GM23338 (cell line): ENCODE data around the gene FTO. TPM values are rescaled to one million over a fixed set of nuclear protein-coding genes. Genes with fewer than 3 reads are reported as not detected.

Experiments
- ATAC-seq: fragments of 200-7000 bp; cut with Tn5 transposase; 3 replicates; pipeline ENCODE4 v1.9.1; 2020
- DNase-seq: peaks from one replicate; pipeline ENCODE4 v3.0.0-alpha.2; 2015; ENCODE audit warnings: low spot score
- H2AFZ ChIP-seq: fragments of 200-600 bp; sonication (generic); 2 replicates; pipeline ENCODE4 v1.8.0; 2016; ENCODE audit warnings: antibody characterized with exemption, mild to moderate bottlenecking, moderate library complexity
- H3F3A ChIP-seq: fragments of 200-600 bp; sonication (generic); replicated peaks from 2 replicates; pipeline ENCODE4 v1.8.0; 2017; ENCODE audit warnings: antibody characterized with exemption, mixed run types, low read depth
- H3K27ac ChIP-seq: fragments of 200-600 bp; sonication (generic); 2 replicates; pipeline ENCODE4 v1.6.1; 2016; ENCODE audit warnings: low read depth
- H3K27me3 ChIP-seq: fragments of 200-600 bp; sonication (generic); 2 replicates; pipeline ENCODE4 v1.8.0; 2016; ENCODE audit warnings: mild to moderate bottlenecking, mixed run types, moderate library complexity; ENCODE audit not compliant: insufficient read depth
- H3K36me3 ChIP-seq: fragments of 200-600 bp; sonication (generic); 2 replicates; pipeline ENCODE4 v1.8.0; 2016; ENCODE audit warnings: mild to moderate bottlenecking; ENCODE audit not compliant: insufficient read depth
- H3K4me1 ChIP-seq: fragments of 200-600 bp; sonication (generic); 2 replicates; pipeline ENCODE4 v1.8.0; 2016; ENCODE audit warnings: mild to moderate bottlenecking, moderate library complexity; ENCODE audit not compliant: insufficient read depth
- H3K4me2 ChIP-seq: fragments of 200-600 bp; sonication (generic); 2 replicates; pipeline ENCODE4 v1.7.1; 2017; ENCODE audit warnings: mixed run types
- H3K4me3 ChIP-seq: fragments of 200-600 bp; sonication (generic); 2 replicates; pipeline ENCODE4 v1.6.1; 2016; ENCODE audit warnings: mixed run types
- H3K79me2 ChIP-seq: fragments of 200-600 bp; sonication (generic); replicated peaks from 2 replicates; pipeline ENCODE4 v1.8.0; 2017; ENCODE audit warnings: mild to moderate bottlenecking; ENCODE audit not compliant: insufficient read depth
- H3K9me2 ChIP-seq: fragments of 200-600 bp; sonication (generic); 2 replicates; pipeline ENCODE4 v1.8.0; 2017; ENCODE audit not compliant: insufficient read depth
- H4K20me1 ChIP-seq: fragments of 200-600 bp; sonication (generic); replicated peaks from 2 replicates; pipeline ENCODE4 v1.8.0; 2017; ENCODE audit warnings: mild to moderate bottlenecking; ENCODE audit not compliant: insufficient read depth
- H3K27ac Mint-ChIP-seq: 2 replicates; pipeline ENCODE4 v1.8.0; 2020; ENCODE audit warnings: inconsistent platforms, mild to moderate bottlenecking, moderate library complexity, mixed read lengths
- H3K27me3 Mint-ChIP-seq: 3 replicates; pipeline ENCODE4 v1.8.0; 2022; ENCODE audit warnings: low read depth, mild to moderate bottlenecking, moderate library complexity, mixed read lengths, inconsistent platforms; ENCODE audit not compliant: insufficient read depth, poor library complexity
- H3K36me3 Mint-ChIP-seq: 3 replicates; pipeline ENCODE4 v1.8.0; 2021; ENCODE audit warnings: low read depth, mild to moderate bottlenecking, inconsistent platforms, moderate library complexity, mixed read lengths
- H3K4me1 Mint-ChIP-seq: 3 replicates; pipeline ENCODE4 v1.8.0; 2020; ENCODE audit warnings: mild to moderate bottlenecking, inconsistent platforms, mixed read lengths
- H3K4me3 Mint-ChIP-seq: 3 replicates; pipeline ENCODE4 v1.8.0; 2021; ENCODE audit warnings: moderate library complexity, mild to moderate bottlenecking, inconsistent platforms, mixed read lengths
- H3K9me3 Mint-ChIP-seq: 3 replicates; pipeline ENCODE4 v1.8.0; 2020; ENCODE audit warnings: moderate library complexity, mild to moderate bottlenecking, inconsistent platforms, mixed read lengths
- EZH2 ChIP-seq: fragments of 200-600 bp; sonication (generic); IDR thresholded peaks from one replicate; pipeline ENCODE4 v1.8.0; 2017; ENCODE audit warnings: antibody characterized with exemption, mild to moderate bottlenecking, low read depth; ENCODE audit not compliant: unreplicated experiment
- ZNF462 ChIP-seq: fragments of 250-450 bp; sonication (Bioruptor Pico); IDR thresholded peaks from 2 replicates; pipeline ENCODE4 v1.5.0; 2020; ENCODE audit warnings: mild to moderate bottlenecking, moderate library complexity
- polyA plus RNA-seq: library from polyadenylated mRNA; unstranded; fragments of >200 nt; fragmentation: Nextera tagmentation; extraction: Ambion mirVana; gene quantifications from 2 replicates; pipeline ENCODE4 v1.2.1, GENCODE V29; 2016
- total RNA-seq: library from RNA; depleted of rRNA; stranded (reverse); fragments of >200 nt; shearing (Covaris generic); gene quantifications from 2 replicates; pipeline ENCODE4 v1.2.3, GENCODE V29; 2014

The FTO gene
- total and polyA plus RNA-seq, 2 experiments from 2014 or later: 17.7 to 69.6 TPM

- H3K27ac ChIP-seq: peak overlapping the region; percentile 93
- peak overlapping the region; percentile 93 for H3K27ac Mint-ChIP-seq
- H3F3A ChIP-seq: 0 out of 2 replicates have a peak, but pooled peaks cover 3% of the 10 kb centered on the region
These were observed 345.9 kb downstream of the FTO start for GRCh38 chr16:54049591-54050458.

More at GRCh38 chr16:54049591-54050458, 345.9 kb downstream of the FTO start:
- no peaks in the 10 kb centered on the region for H3K36me3 ChIP-seq
- H3K4me2 ChIP-seq: peak overlapping the region; percentile 53
- H3K9me2 ChIP-seq: 0 out of 2 replicates have a peak, but pooled peaks cover 4% of the 10 kb centered on the region
- peak overlapping the region; percentile 10; the same call in 1 of the 2 replicates for H3K4me3 ChIP-seq
- Mint-ChIP-seq H3K36me3 (peaks cover 7% of the 10 kb centered on the region; the same call in 2 of the 3 replicates), H3K4me1 (peaks cover 40% of the 10 kb centered on the region), H3K4me3 (peak overlapping the region; percentile 21; the same call in 2 of the 3 replicates), H3K9me3 (peaks cover 4% of the 10 kb centered on the region; the same call in 2 of the 3 replicates), H3K27me3 (peaks cover 2% of the 10 kb centered on the region)
- H3K4me1 ChIP-seq: peaks cover 51% of the 10 kb centered on the region
- DNase-seq (peak; percentile 80), ATAC-seq (peak; percentile 91)
- no peaks in the 10 kb centered on the region for H4K20me1 ChIP-seq
- TF ChIP-seq ZNF462 (CRISPR knock-in tag) (0 out of 2 replicates have a peak, but pooled peaks have one; percentile 11), EZH2 (no peak)
- no peaks in the 10 kb centered on the region for H3K79me2 ChIP-seq
- no peaks in the 10 kb centered on the region for H3K27me3 ChIP-seq
- no peak overlapping the region for H2AFZ ChIP-seq
